Neural progenitor cell (in vitro differentiated cells): ENCODE measurements around the gene CXCR3. TPM values are rescaled to one million over a fixed set of nuclear protein-coding genes. Genes with fewer than 3 reads are reported as not detected.

Source experiments
- DNase-seq: peaks from one replicate; pipeline ENCODE4 v3.0.0-alpha.2; 2016; ENCODE audit warnings: low spot score
- H2AFZ ChIP-seq: fragments of 200-600 bp; sonication (generic); replicated peaks from 2 replicates; pipeline ENCODE4 v1.6.1; 2016; ENCODE audit warnings: antibody characterized with exemption
- H3F3A ChIP-seq: fragments of 200-600 bp; sonication (generic); 2 replicates; pipeline ENCODE4 v1.6.1; 2016; ENCODE audit warnings: antibody characterized with exemption, low read depth
- H3K27ac ChIP-seq: fragments of 200-600 bp; sonication (generic); 2 replicates; pipeline ENCODE4 v1.5.1; 2016; ENCODE audit warnings: mild to moderate bottlenecking
- H3K27me3 ChIP-seq: fragments of 200-600 bp; sonication (generic); 2 replicates; pipeline ENCODE4 v1.6.1; 2016; ENCODE audit warnings: mild to moderate bottlenecking, moderate library complexity
- H3K36me3 ChIP-seq: fragments of 200-600 bp; sonication (generic); 2 replicates; pipeline ENCODE4 v1.5.1; 2016
- H3K4me1 ChIP-seq: fragments of 200-600 bp; sonication (generic); 2 replicates; pipeline ENCODE4 v1.6.1; 2016; ENCODE audit warnings: mixed run types
- H3K4me2 ChIP-seq: fragments of 200-600 bp; sonication (generic); 2 replicates; pipeline ENCODE4 v1.6.1; 2016
- H3K4me3 ChIP-seq: fragments of 200-600 bp; sonication (generic); 2 replicates; pipeline ENCODE4 v1.5.1; 2016
- H3K79me2 ChIP-seq: fragments of 200-600 bp; sonication (generic); 2 replicates; pipeline ENCODE4 v1.6.1; 2016; ENCODE audit warnings: low read depth
- H3K9ac ChIP-seq: fragments of 200-600 bp; sonication (generic); 2 replicates; pipeline ENCODE4 v1.6.1; 2016
- H3K9me3 ChIP-seq: fragments of 200-600 bp; sonication (generic); 2 replicates; pipeline ENCODE4 v1.5.1; 2016; ENCODE audit warnings: low read depth
- H4K20me1 ChIP-seq: fragments of 200-600 bp; sonication (generic); 2 replicates; pipeline ENCODE4 v1.6.1; 2016; ENCODE audit warnings: low read depth
- H3K27ac Mint-ChIP-seq: 3 replicates; pipeline ENCODE4 v1.8.0; 2021; ENCODE audit warnings: mixed read lengths
- H3K27me3 Mint-ChIP-seq: 2 replicates; pipeline ENCODE4 v1.8.0; 2022; ENCODE audit warnings: low read depth, mild to moderate bottlenecking, inconsistent platforms, moderate library complexity, mixed read lengths; ENCODE audit not compliant: insufficient read depth
- H3K36me3 Mint-ChIP-seq: 3 replicates; pipeline ENCODE4 v1.8.0; 2021; ENCODE audit warnings: mixed read lengths
- H3K4me1 Mint-ChIP-seq: 3 replicates; pipeline ENCODE4 v1.8.0; 2021; ENCODE audit warnings: mixed read lengths
- H3K4me3 Mint-ChIP-seq: 3 replicates; pipeline ENCODE4 v1.8.0; 2021; ENCODE audit warnings: mild to moderate bottlenecking, moderate library complexity, mixed read lengths
- H3K9me3 Mint-ChIP-seq: 3 replicates; pipeline ENCODE4 v1.8.0; 2020; ENCODE audit warnings: mixed read lengths
- EZH2 ChIP-seq: fragments of 200-600 bp; sonication (generic); IDR thresholded peaks from 2 replicates; pipeline ENCODE4 v1.6.1; 2017; ENCODE audit warnings: antibody characterized with exemption, mild to moderate bottlenecking, moderate library complexity
- EZH2phosphoT487 ChIP-seq: fragments of 200-600 bp; sonication (generic); IDR thresholded peaks from 2 replicates; pipeline ENCODE4 v1.6.1; 2017; ENCODE audit warnings: antibody characterized with exemption
- total RNA-seq: library from RNA; depleted of rRNA; stranded (reverse); fragments of >200 nt; gene quantifications from 2 replicates; pipeline ENCODE4 v1.2.3, GENCODE V29; 2015; ENCODE audit warnings: low replicate concordance
- TF ChIP-seq, protein P1 (sequence below): fragments of 200-600 bp; sonication (generic); IDR thresholded peaks from 2 replicates; pipeline ENCODE4 v1.5.1; 2017; ENCODE audit warnings: antibody characterized with exemption, mild to moderate bottlenecking

CXCR3 gene
- total RNA-seq, 1 donor from 2014 or later, result not detected

DNA sequence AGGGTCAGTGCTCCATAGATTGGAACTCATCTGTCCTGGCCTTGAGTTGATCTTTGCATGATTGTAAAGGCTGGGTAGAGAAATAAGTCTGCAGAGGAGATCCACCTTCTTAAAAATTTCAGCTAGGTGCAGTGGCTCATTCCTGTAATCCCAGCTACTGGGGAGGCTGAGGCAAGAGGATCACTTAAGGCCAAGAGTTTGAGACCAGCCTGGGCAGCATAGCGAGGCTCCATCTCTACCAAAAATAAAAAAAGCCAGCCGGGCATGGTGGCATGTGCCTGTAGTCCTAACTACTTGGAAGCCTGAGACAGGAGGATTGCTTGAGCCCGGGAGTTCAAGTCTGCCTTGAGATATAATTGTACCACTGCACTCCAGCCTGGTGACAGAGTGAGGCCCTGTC, 476 bp upstream of the CXCR3 start:
- H3K27me3 Mint-ChIP-seq, result peaks cover 4% of the 10 kb centered on the region
- DNase-seq, result no peak
- H3K27me3 ChIP-seq, result no peaks in the 10 kb centered on the region

DNA sequence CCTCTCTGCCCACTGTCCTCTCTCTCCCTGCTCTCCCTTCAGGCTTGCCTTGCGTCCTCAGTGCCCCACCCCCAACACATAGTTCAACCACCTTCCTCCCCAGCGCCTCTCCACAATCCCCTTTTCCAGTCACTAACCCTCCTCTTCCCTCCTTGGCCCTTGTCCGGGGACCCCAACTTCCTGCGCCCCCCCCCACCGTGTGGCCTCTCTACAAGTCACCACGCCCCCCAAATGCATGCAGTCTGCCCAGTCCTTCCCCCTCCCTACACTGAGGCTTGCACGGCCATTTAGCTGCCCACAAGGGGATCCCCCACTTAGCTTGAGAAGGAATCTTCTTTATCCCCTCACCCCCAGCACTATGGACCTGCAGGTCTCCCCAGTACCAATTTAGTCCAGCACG, 569 bp downstream of the CXCR3 start:
- Histone ChIP-seq H3F3A (no peaks in the 10 kb centered on the region), H3K4me3 (no peak overlapping the region), H4K20me1 (no peaks in the 10 kb centered on the region), H3K9ac (no peak overlapping the region), H3K4me1 (no peaks in the 10 kb centered on the region), H3K27ac (no peak overlapping the region), H3K9me3 (no peaks in the 10 kb centered on the region), H3K79me2 (no peaks in the 10 kb centered on the region), H3K27me3 (no peaks in the 10 kb centered on the region), H3K36me3 (no peaks in the 10 kb centered on the region), H3K4me2 (no peak overlapping the region), H2AFZ (no peak overlapping the region)
- Mint-ChIP-seq H3K9me3 (peaks cover 25% of the 10 kb centered on the region), H3K36me3 (peaks cover 4% of the 10 kb centered on the region), H3K27ac (no peak overlapping the region), H3K4me3 (no peak overlapping the region), H3K27me3 (peaks cover 2% of the 10 kb centered on the region), H3K4me1 (no peaks in the 10 kb centered on the region)
- DNase-seq, result no peak
- TF ChIP-seq, protein P1, sequence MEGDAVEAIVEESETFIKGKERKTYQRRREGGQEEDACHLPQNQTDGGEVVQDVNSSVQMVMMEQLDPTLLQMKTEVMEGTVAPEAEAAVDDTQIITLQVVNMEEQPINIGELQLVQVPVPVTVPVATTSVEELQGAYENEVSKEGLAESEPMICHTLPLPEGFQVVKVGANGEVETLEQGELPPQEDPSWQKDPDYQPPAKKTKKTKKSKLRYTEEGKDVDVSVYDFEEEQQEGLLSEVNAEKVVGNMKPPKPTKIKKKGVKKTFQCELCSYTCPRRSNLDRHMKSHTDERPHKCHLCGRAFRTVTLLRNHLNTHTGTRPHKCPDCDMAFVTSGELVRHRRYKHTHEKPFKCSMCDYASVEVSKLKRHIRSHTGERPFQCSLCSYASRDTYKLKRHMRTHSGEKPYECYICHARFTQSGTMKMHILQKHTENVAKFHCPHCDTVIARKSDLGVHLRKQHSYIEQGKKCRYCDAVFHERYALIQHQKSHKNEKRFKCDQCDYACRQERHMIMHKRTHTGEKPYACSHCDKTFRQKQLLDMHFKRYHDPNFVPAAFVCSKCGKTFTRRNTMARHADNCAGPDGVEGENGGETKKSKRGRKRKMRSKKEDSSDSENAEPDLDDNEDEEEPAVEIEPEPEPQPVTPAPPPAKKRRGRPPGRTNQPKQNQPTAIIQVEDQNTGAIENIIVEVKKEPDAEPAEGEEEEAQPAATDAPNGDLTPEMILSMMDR, result no peak
- no peak for TF ChIP-seq EZH2phosphoT487
- no peak for TF ChIP-seq EZH2

More for the DNA sequence above, 476 bp upstream of the CXCR3 start:
- Histone ChIP-seq H4K20me1 (no peaks in the 10 kb centered on the region), H3F3A (no peaks in the 10 kb centered on the region), H3K9ac (no peak overlapping the region), H3K4me1 (no peaks in the 10 kb centered on the region), H2AFZ (no peak overlapping the region), H3K27ac (no peak overlapping the region), H3K4me3 (no peak overlapping the region), H3K4me2 (no peak overlapping the region), H3K9me3 (no peaks in the 10 kb centered on the region), H3K36me3 (no peaks in the 10 kb centered on the region), H3K79me2 (no peaks in the 10 kb centered on the region)
- peaks cover 2% of the 10 kb centered on the region for H3K36me3 Mint-ChIP-seq
- no peak overlapping the region for H3K4me3 Mint-ChIP-seq
- H3K9me3 Mint-ChIP-seq, result peaks cover 21% of the 10 kb centered on the region
- H3K4me1 Mint-ChIP-seq, result no peaks in the 10 kb centered on the region
- TF ChIP-seq EZH2, result no peak
- TF ChIP-seq EZH2phosphoT487, result no peak
- TF ChIP-seq, protein P1, result no peak
- H3K27ac Mint-ChIP-seq, result no peak overlapping the region

DNA sequence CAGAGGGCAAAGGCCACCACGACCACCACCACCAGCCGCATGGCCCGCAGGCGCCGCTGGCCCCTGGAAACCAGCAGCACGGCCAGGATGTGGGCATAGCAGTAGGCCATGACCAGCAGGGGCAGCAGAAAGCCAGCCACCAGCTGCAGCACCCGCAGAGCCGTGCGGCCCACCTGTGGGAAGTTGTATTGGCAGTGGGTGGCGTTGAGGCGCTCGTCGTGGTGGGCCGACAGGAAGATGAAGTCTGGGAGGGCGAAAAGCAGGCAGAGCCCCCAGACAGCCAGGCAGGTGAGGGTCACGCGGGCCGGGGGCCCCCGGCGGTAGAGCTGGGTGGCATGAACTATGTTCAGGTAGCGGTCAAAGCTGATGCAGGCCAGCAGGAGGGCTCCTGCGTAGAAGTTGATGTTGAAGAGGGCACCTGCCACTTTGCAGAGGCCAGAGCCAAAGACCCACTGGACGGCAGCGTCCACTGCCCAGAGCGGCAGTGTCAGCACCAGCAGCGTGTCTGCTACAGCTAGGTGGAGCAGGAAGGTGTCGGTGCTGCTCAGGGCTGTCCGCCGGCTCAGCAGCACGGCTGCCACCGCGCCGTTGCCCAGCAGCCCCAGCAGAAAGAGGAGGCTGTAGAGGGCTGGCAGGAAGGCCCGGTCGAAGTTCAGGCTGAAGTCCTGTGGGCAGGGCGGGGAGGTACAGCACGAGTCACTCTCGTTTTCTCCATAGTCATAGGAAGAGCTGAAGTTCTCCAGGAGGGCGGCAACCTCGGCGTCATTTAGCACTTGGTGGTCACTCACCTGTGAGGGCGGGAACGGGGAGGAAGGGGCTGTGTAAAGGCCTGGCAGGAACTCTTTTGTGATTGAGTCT, 1.4 kb downstream of the CXCR3 start:
- no peak overlapping the region for H3K27ac Mint-ChIP-seq

More for the DNA sequence above, 1.4 kb downstream of the CXCR3 start:
- Histone ChIP-seq H2AFZ (no peak overlapping the region), H3K79me2 (no peaks in the 10 kb centered on the region), H3K27me3 (no peaks in the 10 kb centered on the region), H3K36me3 (no peaks in the 10 kb centered on the region), H3K4me2 (no peak overlapping the region), H3K4me3 (no peak overlapping the region), H3K4me1 (no peaks in the 10 kb centered on the region), H3K9ac (no peak overlapping the region), H3F3A (no peaks in the 10 kb centered on the region), H3K9me3 (no peaks in the 10 kb centered on the region), H4K20me1 (no peaks in the 10 kb centered on the region), H3K27ac (no peak overlapping the region)
- DNase-seq, result no peak
- H3K27me3 Mint-ChIP-seq, result peaks cover 2% of the 10 kb centered on the region
- H3K36me3 Mint-ChIP-seq, result peaks cover 4% of the 10 kb centered on the region
- no peaks in the 10 kb centered on the region for H3K4me1 Mint-ChIP-seq
- peaks cover 25% of the 10 kb centered on the region for H3K9me3 Mint-ChIP-seq
- H3K4me3 Mint-ChIP-seq, result no peak overlapping the region
- TF ChIP-seq EZH2 (no peak), EZH2phosphoT487 (no peak)
- TF ChIP-seq, protein P1, result no peak
